Tibial artery (tissue), 4 donors: ENCODE measurements around the gene PDSS2.

Source experiments
- DNase-seq, 2 donors: peaks; one replicate each; pipeline ENCODE4 v3.0.0-alpha.2; 2019
- H3K27ac ChIP-seq, 2 donors: fragments of 200-600 bp; sonication (generic) in 1 of 2; 1 replicate in 1 of 2; 2 replicates in 1 of 2; pipeline ENCODE4 v1.5.1; 2018 to 2019; ENCODE audit warnings: mild to moderate bottlenecking in 1 of 2
- H3K27me3 ChIP-seq, 2 donors: fragments of 200-600 bp; sonication (generic) in 1 of 2; one replicate each; pipeline versions ENCODE4 v1.5.1 to v1.6.0; 2016 to 2019
- H3K36me3 ChIP-seq, 3 donors: fragments of 200-600 bp; sonication (generic) in 2 of 3; one replicate each; pipeline ENCODE4 v1.5.1; 2016 to 2019; ENCODE audit warnings: mild to moderate bottlenecking in 2 of 3
- H3K4me1 ChIP-seq, 4 donors: fragments of 200-600 bp; sonication (generic) in 2 of 4; 1 replicate in 3 of 4; 2 replicates in 1 of 4; pipeline ENCODE4 v1.5.1; 2016 to 2019
- H3K4me3 ChIP-seq, 2 donors: fragments of 200-600 bp; sonication (generic) in 1 of 2; 1 replicate in 1 of 2; 2 replicates in 1 of 2; pipeline ENCODE4 v1.5.1; 2018 to 2019; ENCODE audit warnings: mild to moderate bottlenecking in 2 of 2
- H3K9me3 ChIP-seq, 3 donors: fragments of 200-600 bp; sonication (generic) in 1 of 3; one replicate each; pipeline ENCODE4 v1.5.1; 2016 to 2019
- intact Hi-C: fragments of 100-400 bp; cut with DNase I; formaldehyde crosslinking; loops from one replicate; pipeline ENCODE4 v1.15.0; 2023; ENCODE audit warnings: low total_unique reads
- TF ChIP-seq, protein P1 (sequence below), 2 experiments: fragments of 200-600 bp in 1 of 2; fragments of 450-650 bp in 1 of 2; IDR thresholded peaks; one replicate each; pipeline ENCODE4 v1.5.1; 2017 to 2019; ENCODE audit warnings: antibody characterized with exemption in 2 of 2, mild to moderate bottlenecking in 1 of 2, moderate library complexity in 1 of 2

PDSS2 gene

DNA sequence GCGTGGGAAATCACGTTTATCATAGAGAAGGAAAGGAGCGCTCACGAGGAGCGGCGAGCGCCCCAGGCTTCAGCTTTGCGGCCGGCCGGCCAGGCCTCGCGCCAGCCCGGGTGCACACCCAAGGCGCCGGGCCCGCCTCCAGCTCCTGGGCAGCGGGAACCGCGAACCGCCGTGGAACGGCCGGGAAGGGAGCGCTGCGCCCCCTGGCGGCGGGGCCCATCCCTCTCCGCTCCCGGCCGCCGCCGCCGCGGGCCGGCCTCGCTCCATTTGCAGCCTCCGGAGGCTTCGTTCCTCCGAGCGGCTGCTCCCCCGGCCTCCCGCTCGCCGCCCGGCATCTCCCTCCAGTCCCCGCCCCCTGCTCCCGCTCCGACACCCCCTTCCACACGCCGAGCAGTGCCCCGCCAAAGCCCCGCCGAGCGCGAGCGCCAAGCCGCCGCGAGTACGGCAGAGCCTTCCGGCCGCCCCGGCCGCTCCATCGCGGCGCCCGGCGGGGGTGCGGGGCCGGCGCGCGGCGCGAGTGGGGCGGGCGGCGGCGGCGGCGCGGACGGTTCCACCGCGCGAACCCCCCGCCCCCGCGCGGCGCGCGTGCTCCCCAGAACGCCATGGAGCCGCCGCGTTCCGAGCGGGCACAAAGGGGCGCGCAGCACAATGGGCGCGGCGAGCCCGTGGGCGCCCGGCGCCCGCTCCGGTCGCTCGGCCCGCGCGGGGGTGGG, 345.0 kb downstream of the PDSS2 start:
- Histone ChIP-seq H3K27ac (peak overlapping the region; percentile 51 to 57), H3K9me3 (no peaks in the 10 kb centered on the region), H3K4me3 (peak overlapping the region; percentile 65 to 81), H3K27me3 (no peaks in the 10 kb centered on the region), H3K4me1 (peaks cover 0 to 18% (median 13%) of the 10 kb centered on the region in 4 donors), H3K36me3 (no peaks in the 10 kb centered on the region)
- peak; percentile 79 to 89 for DNase-seq
- TF ChIP-seq, protein P1, sequence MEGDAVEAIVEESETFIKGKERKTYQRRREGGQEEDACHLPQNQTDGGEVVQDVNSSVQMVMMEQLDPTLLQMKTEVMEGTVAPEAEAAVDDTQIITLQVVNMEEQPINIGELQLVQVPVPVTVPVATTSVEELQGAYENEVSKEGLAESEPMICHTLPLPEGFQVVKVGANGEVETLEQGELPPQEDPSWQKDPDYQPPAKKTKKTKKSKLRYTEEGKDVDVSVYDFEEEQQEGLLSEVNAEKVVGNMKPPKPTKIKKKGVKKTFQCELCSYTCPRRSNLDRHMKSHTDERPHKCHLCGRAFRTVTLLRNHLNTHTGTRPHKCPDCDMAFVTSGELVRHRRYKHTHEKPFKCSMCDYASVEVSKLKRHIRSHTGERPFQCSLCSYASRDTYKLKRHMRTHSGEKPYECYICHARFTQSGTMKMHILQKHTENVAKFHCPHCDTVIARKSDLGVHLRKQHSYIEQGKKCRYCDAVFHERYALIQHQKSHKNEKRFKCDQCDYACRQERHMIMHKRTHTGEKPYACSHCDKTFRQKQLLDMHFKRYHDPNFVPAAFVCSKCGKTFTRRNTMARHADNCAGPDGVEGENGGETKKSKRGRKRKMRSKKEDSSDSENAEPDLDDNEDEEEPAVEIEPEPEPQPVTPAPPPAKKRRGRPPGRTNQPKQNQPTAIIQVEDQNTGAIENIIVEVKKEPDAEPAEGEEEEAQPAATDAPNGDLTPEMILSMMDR (IDR thresholded peaks at IDR 0.05) = peak; percentile 85 to 91
- intact Hi-C loops = loop anchor here (2.0 kb wide), 1 partner anchor 86 kb away; the partner anchor contains the start of gene MTRES1

GRCh38 chr6:107110200-107110599, 349.2 kb downstream of the PDSS2 start:
- H3K4me3 ChIP-seq = no peak overlapping the region
- no peak overlapping the region for H3K27ac ChIP-seq
- no peaks in the 10 kb centered on the region for H3K9me3 ChIP-seq
- no peaks in the 10 kb centered on the region for H3K27me3 ChIP-seq
- intact Hi-C loops = no loop called here
- TF ChIP-seq, protein P1 (IDR thresholded peaks at IDR 0.05) = no peak
- H3K36me3 ChIP-seq = no peaks in the 10 kb centered on the region
- peaks cover 0 to 12% (median 7%) of the 10 kb centered on the region in 4 donors for H3K4me1 ChIP-seq
- DNase-seq = no peak

DNA sequence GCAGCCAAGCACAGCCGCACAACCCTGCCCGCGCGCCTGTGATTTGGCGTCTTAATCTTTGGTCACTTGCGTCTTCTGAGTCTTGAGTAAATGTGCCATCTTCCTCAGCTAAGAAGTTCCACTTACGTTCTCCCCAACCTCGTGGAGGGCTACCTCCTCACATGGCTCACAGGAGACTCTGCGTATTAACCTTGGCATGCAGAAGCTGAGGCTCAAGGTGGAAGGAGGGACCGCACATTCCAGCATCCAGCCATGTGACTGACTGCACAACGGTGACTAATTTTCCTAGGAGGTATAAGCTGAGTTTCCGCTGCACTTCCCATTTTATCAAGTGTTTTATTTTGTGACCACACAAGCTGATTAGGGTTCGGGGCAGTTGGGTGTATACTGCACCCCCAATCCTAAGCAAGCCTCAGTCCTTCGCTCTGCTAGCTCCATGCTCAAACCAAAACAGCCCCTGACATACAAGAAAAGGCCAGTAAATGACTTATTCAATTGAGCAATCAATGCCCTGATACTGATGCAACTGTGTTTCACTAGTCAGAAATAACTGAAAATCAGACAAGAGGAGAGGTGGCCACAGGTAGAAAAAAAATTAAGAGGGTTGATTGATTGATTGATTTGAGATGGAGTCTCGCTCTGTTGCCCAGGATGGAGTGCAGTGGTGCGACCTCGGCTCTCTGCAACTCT, 351.0 kb downstream of the PDSS2 start:
- DNase-seq = peak in 1 of 2 donors; percentile 31
- Histone ChIP-seq H3K27ac (no peak overlapping the region), H3K36me3 (no peaks in the 10 kb centered on the region), H3K4me1 (peaks cover 0 to 4% (median under 1%) of the 10 kb centered on the region in 4 donors), H3K9me3 (no peaks in the 10 kb centered on the region), H3K4me3 (no peak overlapping the region), H3K27me3 (no peaks in the 10 kb centered on the region)
- intact Hi-C loops = no loop called here
- TF ChIP-seq, protein P1 (IDR thresholded peaks at IDR 0.05) = no peak

- TF ChIP-seq, protein P1 (IDR thresholded peaks at IDR 0.05) = no peak
Measured at GRCh38 chr6:107107791-107108190, 351.6 kb downstream of the PDSS2 start.

DNA sequence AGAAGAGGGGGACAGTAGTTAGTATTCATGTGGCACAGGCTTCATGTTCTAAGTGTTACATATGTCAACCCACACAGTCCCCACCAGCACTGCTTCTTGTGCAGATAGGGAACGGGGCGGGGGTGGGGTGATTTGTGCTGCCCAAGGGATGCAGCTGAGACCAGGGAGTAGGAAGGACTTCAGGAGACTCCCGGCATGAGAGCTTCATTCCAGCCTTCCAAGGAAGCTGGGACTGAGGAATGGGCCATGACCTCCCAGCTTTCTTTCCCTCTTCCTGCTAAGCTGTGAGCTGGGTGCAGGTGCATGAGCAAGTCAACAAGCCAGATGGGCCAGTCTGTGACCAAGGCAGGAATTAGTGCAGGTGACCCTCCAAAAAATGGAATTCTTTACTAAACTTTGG, 353.2 kb downstream of the PDSS2 start:
- H3K9me3 ChIP-seq = no peaks in the 10 kb centered on the region
- H3K4me3 ChIP-seq = no peak overlapping the region
- H3K27me3 ChIP-seq = no peaks in the 10 kb centered on the region
- TF ChIP-seq, protein P1 (IDR thresholded peaks at IDR 0.05) = no peak
- peaks cover 0 to 4% (median 0%) of the 10 kb centered on the region in 4 donors for H3K4me1 ChIP-seq
- H3K36me3 ChIP-seq = no peaks in the 10 kb centered on the region
- H3K27ac ChIP-seq = no peak overlapping the region
- intact Hi-C loops = no loop called here
- DNase-seq = no peak

More at GRCh38 chr6:107107791-107108190, 351.6 kb downstream of the PDSS2 start:
- Histone ChIP-seq H3K4me1 (peaks cover 0 to 4% (median 0%) of the 10 kb centered on the region in 4 donors), H3K27me3 (no peaks in the 10 kb centered on the region), H3K36me3 (no peaks in the 10 kb centered on the region), H3K27ac (no peak overlapping the region), H3K4me3 (no peak overlapping the region), H3K9me3 (no peaks in the 10 kb centered on the region)
- intact Hi-C loops = no loop called here
- peak in 1 of 2 donors; percentile 25 for DNase-seq
